Fibroblast of the conjunctiva (primary cell): ENCODE measurements around the gene CXADR.
"Not testable (repeated sequence)": the region's sequence is repeated elsewhere in the genome, so short reads cannot be mapped to it uniquely, and the experiment has no call there.

ENCODE experiments used
- DNase-seq: peaks from one replicate; pipeline ENCODE4 v3.0.0-alpha.2; 2010; ENCODE audit warnings: low read depth

CXADR gene

GRCh38 chr21:17512253-17513213 is at the start of gene CXADR:
CXADR (plus strand) TSS chr21:17513043; CDS start chr21:17513130, 87 bp downstream.
- DNase-seq: no peak

DNA sequence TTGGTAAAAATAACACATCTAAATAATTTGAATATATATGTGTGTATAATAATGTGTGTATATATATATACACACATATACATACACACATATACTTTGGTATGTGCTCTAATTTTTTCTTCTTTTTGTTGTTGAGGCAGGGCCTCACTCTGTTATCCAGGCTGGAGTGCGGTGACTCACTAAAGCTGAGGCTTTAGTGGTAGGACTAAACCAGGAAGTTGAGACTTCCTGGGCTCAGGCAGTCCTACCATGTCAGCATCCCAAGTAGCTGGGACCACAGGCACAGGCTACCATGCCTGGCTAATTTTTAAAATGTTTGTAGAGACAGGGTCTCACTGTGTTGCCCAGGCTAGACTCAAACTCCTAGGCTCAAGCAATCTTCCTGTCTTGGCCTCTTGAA is 46.7 kb upstream of the CXADR start:
- DNase-seq: no peak

- no peak for DNase-seq
Observed at GRCh38 chr21:17467392-17467791, 45.5 kb upstream of the CXADR start.

GRCh38 chr21:17467829-17468228 is 45.0 kb upstream of the CXADR start:
- no peak for DNase-seq

GRCh38 chr21:17468698-17469097 is 44.1 kb upstream of the CXADR start:
- no peak for DNase-seq

DNA sequence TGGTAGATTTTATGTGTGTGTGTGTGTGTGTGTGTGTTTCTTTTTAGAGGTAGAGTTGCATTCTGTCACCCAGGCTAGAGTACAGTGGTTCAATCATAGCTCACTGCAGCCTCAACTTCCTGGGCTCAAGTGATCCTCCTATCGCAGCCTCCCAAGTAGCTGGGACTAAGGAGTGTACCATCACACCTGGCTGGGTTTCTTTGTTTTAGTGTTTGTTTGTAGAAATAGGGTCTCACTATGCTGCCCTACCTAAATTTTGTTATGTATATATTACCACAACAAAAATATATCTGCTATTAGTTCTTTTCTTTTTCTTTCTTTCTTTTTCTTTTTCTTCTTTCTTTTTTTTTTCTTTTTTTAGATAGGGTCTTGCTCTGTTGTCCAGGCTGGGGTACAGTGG is 43.1 kb upstream of the CXADR start:
- no peak for DNase-seq

GRCh38 chr21:17472182-17472581 is 40.7 kb upstream of the CXADR start:
- no peak for DNase-seq

- DNase-seq: no peak
Observed at GRCh38 chr21:17472592-17473271, 40.1 kb upstream of the CXADR start.

DNA sequence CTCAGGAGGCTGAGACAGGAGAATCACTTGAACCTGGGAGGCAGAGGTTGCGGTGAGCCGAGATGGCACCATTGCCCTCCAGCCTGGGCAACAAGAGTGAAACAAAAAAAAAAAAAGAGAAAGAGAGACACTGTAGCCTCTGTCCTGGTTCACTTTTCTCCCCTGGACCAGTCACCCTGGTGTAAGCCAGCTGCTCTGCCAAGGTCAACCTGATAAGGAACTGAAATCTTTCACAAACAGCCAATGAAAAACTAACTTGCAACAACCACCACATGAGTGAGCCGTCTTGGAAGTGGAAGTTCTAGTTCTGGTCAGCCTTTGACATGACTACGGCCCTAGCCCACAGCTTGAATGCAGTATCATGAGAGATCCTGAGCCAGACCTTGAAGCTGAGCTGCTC is 36.8 kb upstream of the CXADR start:
- DNase-seq: no peak

DNA sequence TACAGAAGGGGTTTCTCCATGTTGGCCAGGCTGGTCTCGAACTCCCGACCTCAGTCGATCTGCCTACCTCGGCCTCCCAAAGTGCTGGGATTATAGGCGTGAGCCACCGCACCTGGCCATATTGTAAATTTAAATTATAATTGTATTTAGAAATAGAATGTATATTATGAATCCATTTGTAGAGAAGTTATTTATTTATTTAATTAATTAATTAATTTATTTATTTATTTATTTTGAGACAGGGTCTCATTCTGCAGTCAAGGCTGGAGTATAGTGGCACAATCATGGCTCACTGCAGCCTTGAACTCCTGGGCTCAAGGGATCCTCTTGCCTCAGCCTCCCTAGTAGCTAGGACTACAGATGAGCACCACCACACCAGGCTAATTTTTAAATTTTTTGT is 34.7 kb upstream of the CXADR start:
- DNase-seq: not testable (repeated sequence)

DNA sequence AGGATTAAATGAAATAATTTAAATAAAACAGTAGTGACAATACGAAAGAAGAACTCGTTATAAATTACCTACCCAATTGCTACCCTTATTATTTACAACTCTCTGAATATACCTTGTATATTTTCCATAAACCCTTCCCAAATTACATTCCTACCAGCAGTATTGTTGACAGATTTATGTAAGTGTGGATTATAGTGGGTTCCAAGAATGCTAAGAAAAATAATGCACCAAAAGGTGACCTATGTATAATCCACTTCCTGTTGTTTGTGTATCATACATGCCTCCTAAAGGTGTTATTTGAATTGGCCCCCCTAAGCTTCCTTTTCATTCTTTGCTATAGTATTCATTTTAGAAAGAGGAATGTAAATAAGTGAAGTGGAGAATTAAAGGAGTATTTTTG is 33.2 kb upstream of the CXADR start:
- DNase-seq: no peak

DNA sequence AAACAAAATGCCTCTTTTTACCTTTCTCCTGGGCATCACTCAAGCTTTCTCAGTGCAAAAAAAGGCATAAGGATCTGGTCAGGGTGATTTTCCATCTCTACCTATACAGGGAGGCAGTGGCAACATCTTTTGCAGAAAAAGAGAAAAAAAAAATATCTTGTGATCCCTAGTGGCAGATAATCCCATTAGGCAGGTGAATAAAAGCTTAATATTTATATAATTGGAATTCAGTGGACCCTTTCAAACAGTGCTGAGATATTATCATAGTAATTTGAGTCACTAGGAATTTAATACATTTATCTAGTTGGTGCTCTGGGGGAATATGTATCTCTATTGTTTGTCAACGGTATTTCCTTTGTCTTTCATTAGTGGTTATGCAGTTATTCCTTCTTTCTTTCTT is 29.9 kb upstream of the CXADR start:
- no peak for DNase-seq

GRCh38 chr21:17488620-17489019 is 24.2 kb upstream of the CXADR start:
- no peak for DNase-seq

DNA sequence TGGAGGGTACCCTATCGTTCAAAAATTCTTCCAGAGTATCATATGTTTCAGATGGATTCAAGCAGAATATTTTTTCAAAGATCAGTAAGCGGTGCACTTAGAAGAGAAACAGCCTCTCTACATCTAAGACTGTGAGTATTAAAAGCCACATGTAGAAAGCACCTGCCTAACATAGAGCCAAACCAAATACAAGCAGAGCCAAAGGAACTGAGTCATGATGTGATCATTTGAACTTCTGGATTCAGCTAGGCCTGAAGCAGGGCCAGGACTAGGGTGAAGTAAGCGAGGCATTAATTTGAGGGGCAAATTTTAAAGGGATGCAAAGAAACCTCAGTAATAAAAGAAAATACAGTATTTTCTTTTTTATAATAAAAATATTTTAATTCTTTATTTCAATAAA is 23.3 kb upstream of the CXADR start:
- not testable (repeated sequence) for DNase-seq

DNA sequence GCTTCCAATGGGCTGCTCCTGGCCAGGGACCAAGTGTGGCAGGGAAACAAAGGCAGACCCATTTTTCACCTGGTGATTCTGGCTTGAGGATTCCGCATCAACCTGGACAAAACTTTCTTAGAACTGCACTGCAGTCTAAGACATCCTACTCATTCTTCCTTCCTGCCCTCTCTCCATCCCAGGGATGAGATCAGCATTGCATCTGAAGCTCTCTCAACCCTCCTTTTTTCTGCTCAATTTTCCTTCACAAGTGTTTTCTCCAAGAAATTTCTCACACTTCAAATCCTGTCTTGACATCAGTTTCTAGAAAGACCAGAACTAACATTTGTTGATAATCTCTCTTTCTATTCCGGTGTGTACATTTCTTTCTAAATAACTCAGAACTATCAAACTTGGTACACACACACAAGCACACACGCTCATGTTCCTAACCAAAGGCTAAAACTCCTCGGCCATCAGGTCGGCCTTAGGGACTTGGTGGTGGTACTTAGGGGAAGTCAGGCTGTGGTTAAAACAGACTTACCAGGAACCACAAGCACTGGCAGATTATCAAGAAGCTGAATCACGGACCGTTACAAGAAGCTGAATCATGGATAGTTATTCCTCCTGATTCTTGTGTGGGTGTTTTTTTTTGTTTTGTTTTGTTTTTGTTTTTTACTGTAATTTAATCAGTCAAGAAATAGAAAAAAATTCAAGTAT is 21.0 kb upstream of the CXADR start:
- DNase-seq: peak; percentile 96

GRCh38 chr21:17492415-17493168 is 20.3 kb upstream of the CXADR start:
- DNase-seq: no peak

GRCh38 chr21:17494051-17494450 is 18.8 kb upstream of the CXADR start:
- DNase-seq: no peak

DNA sequence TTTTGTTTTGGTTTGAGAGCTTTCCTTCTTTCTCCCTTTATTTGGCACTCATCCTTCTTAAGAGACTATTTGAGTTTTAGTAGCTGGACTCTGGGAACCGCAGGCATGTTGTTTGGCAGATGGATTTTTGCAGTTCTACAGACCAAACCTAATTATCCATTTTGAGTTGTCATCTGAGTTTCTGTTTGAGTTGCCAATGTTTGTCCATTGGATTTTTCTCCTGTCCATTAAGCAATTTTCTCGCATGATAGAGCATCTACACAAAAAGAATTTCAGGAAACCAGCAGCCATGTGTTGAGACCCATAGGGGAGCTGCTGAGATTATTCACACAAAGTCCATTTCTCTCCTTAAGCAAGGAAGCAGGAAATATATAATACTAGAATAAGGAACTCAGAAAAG is 17.2 kb upstream of the CXADR start:
- DNase-seq: no peak

GRCh38 chr21:17497316-17497715 is 15.5 kb upstream of the CXADR start:
- no peak for DNase-seq

DNA sequence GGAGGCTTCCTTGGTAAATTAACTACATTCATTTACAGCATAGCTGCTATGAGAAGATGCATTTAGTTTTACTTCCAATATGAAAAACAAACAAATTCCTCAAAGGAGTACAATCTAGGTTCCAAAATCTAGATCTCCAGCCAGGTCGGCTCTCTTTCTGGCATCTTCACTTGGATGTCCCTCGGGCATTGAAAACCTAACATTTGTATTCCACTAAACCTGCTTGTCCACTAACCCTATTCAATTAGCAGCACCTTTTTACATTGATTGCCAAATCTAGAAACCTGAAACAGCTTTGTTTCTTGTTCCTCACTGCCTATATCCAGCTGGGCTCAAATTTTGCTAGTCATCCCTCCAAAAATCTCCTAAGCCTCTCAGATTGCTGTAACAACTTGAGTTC is 14.3 kb upstream of the CXADR start:
- DNase-seq: no peak

GRCh38 chr21:17501107-17502006 is 11.5 kb upstream of the CXADR start:
- no peak for DNase-seq
